ENCODE data around the gene DSCAML1.

The DSCAML1 gene

DNA sequence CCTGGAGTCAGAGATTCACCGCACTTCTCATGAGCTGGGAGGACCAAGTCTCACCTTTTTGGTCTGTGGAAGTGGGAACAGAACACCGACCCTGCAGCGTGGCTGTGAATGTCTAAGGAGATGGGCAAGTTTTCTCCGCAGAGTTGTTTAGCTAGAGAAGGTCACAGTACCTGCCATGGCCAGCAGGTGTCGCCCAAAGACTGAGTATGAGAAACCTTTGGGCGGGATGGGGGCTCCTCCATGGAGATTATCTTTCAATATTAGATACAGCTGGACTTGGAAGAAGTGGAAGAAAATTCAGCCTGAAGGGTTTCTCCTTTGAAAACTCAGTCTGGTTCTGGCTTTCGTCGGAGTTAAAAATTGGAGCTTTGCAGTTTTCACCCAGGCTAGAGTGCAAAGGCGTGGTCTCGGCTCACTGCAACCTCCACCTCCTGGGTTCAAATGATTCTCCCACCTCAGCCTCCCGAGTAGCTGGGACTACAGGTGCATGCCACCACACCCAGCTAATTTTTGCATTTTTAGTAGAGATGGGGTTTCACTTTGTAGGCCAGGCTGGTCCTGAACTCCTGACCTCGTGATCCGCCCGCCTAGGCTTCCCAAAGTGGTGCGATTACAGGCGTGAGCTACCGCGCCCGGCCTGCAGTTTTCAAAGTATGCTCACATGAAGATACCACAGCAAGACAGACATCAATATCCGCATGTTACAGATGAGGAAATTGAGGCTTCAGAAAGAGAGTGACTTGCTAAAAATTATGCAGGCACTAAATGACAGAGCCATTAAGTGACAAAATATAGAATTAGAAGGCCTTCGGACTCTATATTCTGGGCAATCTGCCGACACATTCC lies 10.7 kb upstream of the DSCAML1 start:
- Histone ChIP-seq H3K27ac (no peak overlapping the region), H3K4me3 (no peak overlapping the region)

DNA sequence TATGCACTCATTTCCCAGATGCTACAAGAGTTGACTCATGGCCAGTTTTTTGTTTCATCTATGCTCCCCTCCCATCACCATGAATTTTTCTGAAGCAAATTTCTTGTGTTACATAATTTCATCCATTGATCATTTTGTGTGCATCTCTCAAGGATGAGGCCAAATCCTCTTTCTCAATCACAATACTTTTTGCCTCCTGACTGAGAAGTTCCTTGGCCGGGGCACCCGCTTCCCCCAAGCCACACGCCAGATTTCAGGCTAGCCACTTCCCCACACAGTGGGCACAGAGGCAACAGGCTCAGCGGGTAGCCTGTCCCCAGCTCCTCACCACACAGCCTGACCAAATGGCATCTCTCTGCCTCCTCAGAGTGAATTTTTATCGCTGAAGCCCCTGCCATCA lies 9.8 kb upstream of the DSCAML1 start:
- no peak overlapping the region for H3K27ac ChIP-seq

DNA sequence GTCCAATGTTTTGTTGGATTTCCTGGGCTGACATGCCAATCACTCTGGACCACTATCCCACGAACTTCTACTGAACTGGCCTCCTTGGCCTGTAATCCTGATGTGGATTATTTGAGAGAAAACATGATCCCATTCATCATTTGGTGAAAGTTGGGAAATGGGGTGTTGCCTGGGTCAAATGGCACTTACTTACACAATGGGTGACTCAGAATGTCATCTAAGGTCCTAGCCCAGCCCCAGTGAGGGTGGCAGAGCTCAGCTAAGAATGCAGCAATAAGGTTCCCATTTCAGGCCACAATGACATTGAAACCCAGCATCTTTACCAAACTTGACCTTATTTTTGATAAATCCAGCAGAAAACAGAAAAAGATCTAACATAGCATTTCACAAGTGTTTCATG lies 8.0 kb upstream of the DSCAML1 start:
- H3K27ac ChIP-seq = no peak overlapping the region
- no peak overlapping the region for H3K4me3 ChIP-seq

More for the DNA sequence above, 9.8 kb upstream of the DSCAML1 start:
- no peak overlapping the region for H3K4me3 ChIP-seq

DNA sequence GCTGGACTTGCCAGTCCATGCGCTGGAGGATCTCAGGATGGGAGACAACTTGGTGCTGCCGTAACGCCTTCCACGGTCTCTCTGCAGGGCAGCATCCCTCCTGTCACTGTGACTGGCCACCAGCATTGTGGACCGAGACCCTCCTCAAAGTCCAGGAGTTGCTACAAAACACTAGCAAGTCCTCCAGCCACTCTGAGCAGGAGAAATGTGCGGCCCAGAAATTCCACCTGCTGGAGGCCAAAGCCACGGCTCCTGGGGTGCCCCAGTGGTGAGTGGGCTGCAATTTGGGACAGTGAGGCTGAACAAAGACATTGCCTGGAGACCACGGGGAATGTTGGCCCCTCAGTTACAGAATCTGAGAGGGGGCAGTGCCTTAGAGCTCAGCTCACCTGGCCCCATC lies 6.9 kb upstream of the DSCAML1 start:
- Histone ChIP-seq H3K4me3 (no peak overlapping the region), H3K27ac (no peak overlapping the region)

DNA sequence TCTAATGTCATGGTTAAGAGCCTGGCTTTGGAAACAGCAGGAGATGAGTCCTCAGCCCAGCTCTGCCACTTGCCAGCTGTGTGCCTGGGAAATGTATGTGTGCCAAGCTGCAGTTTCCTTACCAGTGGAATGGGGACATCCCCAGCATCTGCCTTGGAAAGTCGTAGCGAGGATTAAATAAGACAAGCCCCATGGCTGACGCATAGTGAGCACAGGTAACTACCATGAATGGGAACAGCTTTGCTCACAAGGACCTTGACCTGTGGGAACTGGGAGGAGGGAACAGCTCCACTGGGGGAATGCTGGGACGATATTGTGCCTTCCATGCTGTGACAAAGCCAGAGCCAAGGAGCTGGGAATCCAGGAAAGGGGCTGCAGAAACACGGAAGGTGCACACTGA lies 2.6 kb upstream of the DSCAML1 start:
- no peak overlapping the region for H3K4me3 ChIP-seq

DNA sequence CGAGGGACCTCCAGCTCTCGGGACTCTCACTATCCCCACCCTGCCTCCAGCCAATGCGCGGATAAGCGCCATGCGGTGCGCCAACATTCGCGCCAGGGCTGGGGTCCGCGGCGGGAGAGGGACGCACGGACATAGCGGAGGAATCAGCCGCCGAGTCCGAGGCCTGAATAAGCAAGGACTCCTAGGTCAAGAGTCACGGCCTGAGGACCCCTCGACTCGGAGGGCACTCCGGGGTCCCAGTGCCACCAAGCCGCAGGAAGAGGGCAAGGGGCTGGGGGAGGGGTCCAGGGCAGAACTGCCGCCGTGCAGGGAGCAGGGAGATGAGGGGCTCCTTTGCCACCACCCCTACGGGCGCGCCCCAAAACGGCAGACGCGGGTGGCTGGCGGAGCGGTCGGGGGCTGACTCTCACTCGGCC lies 552 bp downstream of the DSCAML1 start:
- Histone ChIP-seq H3K4me3 (peak overlapping the region in 6 of 7 experiments; percentile 3 to 38 (median 12)), H3K27ac (no peak overlapping the region)

More for the DNA sequence above, 2.6 kb upstream of the DSCAML1 start:
- H3K27ac ChIP-seq = no peak overlapping the region

DNA sequence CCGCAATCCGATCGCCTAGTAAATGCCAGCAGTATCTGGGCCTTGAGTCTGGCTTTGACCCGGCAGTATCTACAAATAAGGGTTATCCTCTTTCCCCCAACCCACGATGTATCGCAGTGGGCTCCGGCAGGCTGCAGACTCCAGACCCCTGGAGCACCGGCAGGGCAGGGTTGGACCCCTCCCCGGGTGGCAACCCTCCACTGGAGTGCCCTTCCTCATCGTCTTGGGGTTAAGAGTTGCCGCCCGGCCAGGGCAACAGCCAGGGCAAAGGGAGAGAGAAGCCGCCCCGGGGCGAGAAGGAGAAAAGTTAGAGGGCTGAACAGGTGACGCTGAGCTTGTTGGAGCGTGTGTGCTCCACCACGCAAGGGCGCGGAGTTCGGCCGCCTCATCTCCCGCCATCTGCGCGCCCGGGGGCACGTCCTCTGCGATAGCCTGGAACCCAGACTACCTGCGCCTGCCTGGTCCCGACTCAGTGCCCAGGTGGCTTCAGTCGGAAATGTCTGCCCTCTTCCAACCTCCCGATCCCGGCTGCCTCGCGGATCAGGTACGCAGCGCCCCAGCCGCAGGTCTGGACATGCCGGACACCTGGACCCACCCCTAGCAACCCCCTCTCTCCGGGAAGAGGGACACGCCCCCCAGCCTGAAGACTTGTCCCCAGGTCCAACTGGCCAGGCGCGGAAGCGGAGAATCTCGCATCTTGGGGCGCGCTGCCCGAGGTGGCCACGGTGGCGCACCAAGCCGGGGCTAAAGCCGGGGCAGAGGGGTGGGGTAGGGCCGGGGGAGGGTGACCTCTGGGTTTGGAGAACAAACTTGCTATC lies 1.2 kb downstream of the DSCAML1 start:
- no peak overlapping the region for H3K27ac ChIP-seq
- H3K4me3 ChIP-seq = peak overlapping the region in 3 of 7 experiments; percentile 2 to 38 (median 29)

DNA sequence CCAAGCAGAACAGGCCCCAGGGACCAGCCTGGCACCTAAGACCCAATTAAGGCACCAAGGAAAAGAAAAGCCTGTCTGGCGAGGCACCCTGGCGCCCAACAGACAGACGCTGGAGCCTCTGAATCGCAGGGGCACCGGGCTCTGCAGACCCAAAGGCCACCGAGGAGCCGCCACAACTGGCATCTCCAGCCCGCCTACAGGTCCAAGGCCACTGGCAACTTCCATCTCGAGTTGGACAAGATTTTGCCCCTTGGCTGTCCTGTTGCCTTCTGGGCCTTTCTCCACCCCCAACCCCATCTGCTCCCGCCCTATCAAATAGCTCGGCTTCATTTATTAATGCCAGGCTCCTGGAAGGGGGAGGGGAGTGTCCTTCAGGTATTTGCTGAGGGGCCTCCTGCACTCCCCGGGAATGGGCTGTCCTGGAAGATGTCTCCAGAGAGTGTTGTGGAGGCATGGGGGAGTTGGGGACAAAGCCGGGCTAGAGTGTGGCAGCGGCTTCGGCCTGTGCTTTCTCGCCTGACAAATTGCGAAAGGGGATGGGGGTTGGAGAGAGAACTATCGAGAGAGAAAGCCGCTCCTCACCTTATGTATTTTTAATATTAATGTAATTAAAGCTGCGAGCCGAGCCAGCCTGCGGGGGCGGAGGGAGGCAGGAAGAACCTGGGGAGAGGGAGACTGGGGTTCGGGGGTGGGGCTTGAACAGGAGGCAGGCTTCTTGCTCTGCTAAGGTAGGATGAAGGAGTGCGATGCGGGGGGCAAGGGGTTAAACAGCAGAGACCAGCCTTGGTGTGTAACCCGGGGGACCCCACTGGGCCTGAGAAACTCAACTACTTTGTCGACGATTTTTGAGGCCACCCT lies 2.0 kb downstream of the DSCAML1 start:
- Histone ChIP-seq H3K27ac (no peak overlapping the region), H3K4me3 (no peak overlapping the region)

DNA sequence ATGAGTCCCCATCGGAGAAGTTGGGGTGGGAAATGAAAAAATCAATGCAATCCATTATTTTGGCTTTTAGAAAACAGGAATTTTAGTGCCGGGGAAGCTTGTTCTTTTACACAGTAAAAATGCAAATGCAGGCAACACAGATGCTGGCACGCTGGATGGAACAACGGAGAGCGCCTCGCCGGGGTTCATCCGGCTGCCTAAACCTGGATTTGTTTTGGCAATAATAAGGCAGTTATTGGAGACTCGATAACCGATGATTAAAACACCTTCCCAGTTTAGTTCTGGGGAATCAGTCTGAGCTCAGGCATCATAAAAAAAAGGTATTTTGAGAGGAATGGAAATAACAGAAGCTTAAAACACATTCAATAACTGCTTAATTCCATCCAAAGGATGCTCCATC lies 2.9 kb downstream of the DSCAML1 start:
- Histone ChIP-seq H3K27ac (no peak overlapping the region), H3K4me3 (no peak overlapping the region)

DNA sequence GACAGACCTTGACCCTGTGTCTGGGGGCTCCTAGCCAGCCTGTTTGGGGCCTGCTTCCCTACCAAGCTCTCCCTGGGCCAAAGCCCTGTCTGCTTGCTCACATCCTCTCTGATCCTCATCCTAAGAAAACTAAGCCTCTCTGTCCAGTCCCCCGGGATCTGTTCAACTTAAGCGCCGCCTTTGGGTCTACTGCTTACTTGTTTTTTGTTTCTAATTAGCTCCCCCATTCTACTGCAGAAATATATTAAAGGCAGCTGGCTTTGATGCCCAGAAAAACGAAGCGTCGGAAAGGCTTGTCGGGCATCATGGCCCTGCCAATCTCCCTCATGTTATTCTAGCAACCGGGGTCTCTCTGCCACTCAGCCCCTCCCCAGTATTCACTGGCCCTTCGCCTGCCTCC lies 3.4 kb downstream of the DSCAML1 start:
- H3K27ac ChIP-seq = no peak overlapping the region
- no peak overlapping the region for H3K4me3 ChIP-seq

DNA sequence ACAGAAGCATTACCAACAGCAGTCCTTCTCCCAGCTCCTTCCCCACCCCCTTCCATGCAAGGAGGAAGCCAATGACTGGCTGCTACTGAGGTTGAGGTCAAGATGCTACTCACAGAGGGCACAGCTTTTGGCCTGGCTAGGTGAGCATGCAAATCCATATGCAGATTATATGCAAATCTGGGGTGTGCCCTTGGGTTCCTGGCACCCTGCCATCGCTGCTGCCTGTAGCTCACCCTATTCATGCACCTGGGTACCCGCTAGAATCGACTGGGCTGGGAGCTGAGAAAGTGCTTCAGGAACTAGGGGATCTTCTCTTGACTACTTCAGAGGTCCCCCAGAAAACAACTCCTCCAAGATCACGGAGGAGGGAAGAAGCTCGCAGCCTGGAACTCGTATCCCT lies 4.0 kb downstream of the DSCAML1 start:
- no peak overlapping the region for H3K27ac ChIP-seq
- H3K4me3 ChIP-seq = no peak overlapping the region

DNA sequence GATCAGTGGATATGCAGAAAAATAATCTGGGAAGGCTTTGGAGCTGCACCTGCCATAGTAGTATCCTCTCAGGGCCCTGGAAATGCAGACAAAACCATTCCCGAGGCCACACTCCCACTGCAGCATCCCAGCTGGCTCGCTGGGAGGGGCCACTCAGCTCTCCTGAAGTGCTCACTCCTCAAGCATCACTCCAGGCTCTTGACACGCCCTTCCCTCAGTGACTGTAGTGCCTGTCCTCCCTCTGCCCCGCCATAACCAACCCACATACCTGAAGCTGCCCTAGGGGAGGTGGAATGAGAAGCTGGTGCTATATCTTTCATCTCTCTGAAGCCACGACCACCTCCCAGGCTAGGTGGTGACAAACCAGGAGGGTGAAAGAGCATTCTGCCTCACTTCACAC lies 4.8 kb downstream of the DSCAML1 start:
- Histone ChIP-seq H3K27ac (no peak overlapping the region), H3K4me3 (no peak overlapping the region)

DNA sequence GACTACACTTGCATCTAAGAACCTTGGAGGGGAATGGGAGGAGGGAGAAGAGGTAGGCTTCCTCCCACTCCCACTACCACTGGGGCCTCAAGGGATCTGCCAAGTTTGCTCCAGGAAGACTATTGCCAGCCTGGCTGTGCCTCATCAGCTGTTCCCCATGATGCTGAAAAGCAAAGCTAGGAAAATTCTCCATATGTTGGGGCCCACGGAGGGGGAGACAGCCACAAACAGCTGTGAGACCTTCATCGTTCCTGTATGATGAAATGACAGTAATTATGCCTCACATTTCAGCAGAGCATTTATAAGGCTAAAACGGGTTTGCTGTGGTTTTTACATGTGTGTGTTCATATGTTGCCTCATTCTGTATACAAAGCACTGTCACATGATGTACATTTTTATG lies 6.7 kb downstream of the DSCAML1 start:
- H3K4me3 ChIP-seq = no peak overlapping the region
- H3K27ac ChIP-seq = no peak overlapping the region

DNA sequence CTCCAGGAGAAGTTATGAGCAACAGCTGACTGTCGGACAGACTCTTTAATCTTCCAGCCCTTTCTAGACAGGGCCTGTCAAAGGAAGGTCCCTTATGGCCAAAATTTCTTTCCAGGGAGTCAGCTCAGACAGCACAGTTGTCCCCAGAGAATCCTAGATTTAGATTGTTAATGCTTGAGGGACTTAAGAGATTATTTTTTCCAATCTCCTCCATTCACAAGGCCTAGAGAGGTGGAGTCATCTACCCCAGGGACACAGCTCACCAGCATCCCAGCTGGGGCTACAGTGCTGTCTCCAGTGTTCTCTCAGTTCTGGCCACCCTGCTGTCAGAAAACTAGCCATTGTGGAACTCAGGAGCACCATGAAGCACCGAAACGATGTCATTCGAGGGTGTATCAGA lies 7.8 kb downstream of the DSCAML1 start:
- no peak overlapping the region for H3K27ac ChIP-seq
- H3K4me3 ChIP-seq = no peak overlapping the region

DNA sequence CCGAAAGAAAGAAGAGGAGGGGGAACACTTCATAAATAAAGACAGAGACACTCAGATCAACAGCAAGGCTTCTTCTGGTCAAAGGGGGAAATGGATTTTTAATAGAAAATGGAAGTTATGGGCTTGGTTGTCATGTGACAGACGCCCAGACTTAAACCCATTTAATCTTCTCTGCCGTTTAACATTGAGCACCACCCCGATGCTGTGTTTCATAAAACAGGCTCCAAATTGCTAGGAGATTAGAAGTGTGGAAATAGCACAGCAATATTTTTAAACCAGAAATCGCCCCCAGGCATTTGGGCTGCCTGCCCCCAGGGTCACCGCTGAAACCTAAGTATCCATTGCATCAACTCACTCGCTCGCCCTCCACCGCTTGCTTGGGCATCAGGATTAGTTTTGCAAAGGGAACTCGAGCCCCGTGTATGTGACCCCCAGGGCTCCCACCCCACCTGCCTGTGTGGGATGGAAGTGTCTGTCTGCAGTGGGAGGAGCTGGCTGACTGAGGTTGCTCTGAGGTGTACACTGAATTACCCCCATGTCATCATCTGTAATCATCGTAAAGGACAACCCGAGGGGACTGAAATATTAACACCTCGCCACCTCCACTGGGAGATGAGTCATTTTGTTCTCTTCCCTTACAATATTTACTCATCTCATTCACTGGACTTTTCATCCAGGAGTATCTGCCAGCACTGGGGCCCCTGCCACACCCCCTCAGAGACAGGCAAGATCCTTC lies 10.7 kb downstream of the DSCAML1 start:
- Histone ChIP-seq H3K27ac (no peak overlapping the region), H3K4me3 (no peak overlapping the region)

DNA sequence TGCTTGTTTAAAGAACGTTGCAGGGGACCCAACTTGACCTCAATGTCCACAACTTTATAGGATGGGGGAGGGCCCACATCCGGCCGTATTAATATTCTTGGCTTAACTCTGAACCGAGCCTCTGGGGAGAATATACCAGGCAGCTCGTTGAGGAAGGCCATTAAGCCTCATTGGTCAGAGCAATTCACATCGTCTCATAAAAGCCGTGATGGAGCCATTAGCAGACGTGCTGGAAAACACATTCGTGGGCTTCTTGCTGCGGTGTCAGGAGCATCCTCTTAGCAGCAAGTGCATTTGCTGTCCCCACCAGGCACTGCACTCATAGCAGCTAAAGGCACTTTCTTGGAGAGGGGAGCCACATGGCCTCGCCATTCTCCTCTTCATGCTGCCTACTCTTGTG lies 14.9 kb downstream of the DSCAML1 start:
- no peak overlapping the region for H3K27ac ChIP-seq

DNA sequence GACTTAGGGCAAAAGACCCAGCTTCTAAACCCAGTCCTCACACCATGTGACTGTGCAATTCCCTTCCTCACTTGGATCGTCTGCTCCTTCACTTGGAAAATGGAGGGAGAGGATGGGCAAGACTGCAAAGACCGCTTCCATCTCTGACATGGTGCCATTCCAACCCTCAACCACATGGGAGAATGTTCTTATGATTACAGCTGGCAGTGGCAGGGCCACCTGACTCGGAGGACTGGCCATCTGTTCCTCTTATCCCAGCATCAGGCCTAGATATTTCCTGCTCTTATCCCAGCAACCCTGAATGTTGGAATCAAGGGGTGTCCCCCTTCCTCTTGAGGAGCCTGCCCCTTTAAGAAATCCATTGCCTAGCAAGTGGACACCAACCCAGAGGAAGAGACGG lies 15.4 kb downstream of the DSCAML1 start:
- Histone ChIP-seq H3K4me3 (no peak overlapping the region), H3K27ac (no peak overlapping the region)

More for the DNA sequence above, 14.9 kb downstream of the DSCAML1 start:
- no peak overlapping the region for H3K4me3 ChIP-seq

DNA sequence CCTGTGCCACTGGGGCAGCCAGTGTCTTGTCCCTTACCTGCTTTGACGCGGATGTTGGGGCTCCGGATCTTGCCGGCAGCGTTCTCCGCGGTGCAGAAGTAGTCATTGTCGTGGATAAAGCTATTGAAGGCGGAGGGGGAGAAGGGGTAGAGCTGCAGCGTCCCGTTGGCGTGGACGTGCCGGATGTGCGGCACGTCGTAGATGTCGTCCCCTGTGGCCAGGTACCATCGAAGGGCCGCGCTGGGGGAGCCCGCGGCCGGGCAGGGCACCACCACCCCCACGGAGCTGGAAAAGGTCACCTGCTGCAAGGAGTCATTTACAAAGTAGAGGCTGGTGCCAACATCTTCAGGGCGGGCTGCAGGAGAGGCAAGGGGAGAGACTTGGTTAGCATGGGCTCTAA lies 16.6 kb downstream of the DSCAML1 start:
- Histone ChIP-seq H3K27ac (no peak overlapping the region), H3K4me3 (no peak overlapping the region)

DNA sequence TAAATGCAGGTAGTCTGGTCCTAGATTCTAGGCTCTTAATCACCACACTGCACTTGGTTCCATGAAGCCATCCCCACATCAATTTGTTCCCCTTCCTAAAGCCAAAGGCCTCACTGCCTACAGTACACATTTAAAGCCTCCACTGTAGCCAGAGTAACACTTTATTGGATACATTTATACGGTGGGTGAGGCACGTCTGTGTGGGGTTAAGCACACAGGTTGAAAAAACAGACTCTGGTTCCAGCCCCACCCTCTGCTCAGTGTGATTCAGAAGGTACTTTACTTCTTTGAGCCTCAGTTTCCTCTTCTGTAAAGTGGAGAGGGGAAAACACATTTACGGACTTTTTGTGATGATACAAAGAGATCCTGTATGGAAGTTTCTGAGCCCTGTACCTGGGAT lies 22.5 kb downstream of the DSCAML1 start:
- Histone ChIP-seq H3K4me3 (no peak overlapping the region), H3K27ac (no peak overlapping the region)
